Measurements from ENCODE around the gene DEFB132. TPM values are rescaled to one million over a fixed set of nuclear protein-coding genes. Genes with fewer than 3 reads are reported as not detected.

Gene DEFB132
- polyA plus RNA-seq, 3 donors: not detected

GRCh38 chr20:297098-297924 lies 39.8 kb downstream of the DEFB132 start, which contains the start of gene ZCCHC3:
TSS of gene ZCCHC3 (plus strand) at chr20:297570. CDS start at chr20:297587, 17 bp downstream.
- DNase-seq: peak; percentile 94

- DNase-seq: peak; percentile 44
Measured at GRCh38 chr20:297925-298775, 40.6 kb downstream of the DEFB132 start.

GRCh38 chr20:298776-299391 lies 41.4 kb downstream of the DEFB132 start:
- no peak for DNase-seq

DNA sequence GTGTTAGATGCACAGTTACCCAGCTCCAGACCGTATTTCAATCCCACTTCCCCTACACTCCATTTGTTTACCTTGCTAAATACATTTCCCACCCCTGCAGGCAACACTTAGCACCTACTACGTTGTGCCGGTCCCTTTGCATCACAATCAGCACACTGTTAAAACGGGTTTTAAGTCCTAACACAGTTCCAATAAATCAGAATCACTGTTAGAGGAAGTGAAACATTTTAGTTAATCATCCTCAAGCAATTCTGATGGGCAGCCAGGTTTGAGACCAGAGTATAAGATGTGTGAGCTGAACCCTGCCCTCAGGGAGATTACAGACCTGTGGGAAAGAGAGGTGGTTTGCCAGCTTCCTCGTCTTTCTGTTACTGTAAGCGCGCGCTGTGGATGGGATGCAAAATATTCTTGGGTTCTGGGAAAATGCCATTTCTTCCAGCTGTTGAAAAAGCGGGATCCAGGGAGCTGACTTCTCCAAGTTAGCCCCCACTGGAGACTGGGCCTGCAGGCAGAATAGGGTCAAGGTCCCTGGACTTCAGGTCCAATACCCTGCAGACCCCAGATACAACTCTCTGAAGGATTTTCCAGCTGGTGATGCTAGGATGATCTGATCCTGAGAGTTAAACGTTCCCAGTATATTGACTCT lies 42.9 kb downstream of the DEFB132 start:
- DNase-seq: no peak

DNA sequence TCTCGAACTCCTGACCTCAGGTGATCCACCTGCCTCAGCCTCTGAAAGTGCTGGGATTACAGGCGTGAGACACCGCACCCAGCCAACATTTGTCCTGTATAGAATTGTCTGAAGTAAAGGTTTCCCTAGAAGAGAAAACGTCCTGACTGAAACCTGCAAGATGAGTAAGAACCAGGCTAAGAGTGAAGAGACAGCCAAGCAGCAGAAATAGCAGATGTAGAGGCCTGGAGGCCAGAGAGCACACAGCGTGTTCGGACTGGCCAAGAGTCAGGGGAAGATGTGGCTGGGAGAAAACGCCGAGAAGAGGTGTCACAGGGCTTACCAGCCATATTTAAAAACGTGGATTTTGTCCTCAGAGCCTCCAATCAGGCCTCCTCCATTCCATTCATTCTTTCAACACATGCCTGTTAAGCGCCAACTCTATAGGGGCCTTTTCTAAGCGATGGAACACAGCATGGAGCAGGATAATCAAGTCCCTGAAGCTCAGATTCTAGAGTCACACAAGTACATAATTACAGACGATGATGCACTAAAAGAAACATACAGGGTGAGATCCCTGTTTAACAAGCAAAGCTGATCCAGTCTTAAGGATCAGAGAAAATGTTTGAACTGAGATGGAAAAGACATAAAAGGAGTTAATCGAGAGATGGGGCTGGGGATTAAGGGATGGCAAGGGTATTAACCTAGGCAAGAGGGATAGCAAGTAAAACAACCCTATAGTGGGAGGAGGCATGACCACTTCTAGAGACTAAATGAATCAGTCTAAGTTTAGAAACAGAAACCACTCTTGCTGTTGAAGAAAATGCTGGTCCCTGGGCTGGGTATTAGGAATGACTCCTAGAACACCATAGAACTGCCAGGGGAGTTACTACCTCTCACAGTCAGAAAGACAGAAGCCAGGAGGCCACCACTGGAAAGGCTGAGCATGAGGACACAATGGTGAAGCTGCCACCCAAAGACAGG lies 44.6 kb downstream of the DEFB132 start:
- no peak for DNase-seq

GRCh38 chr20:305745-306144 lies 48.2 kb downstream of the DEFB132 start:
- DNase-seq: no peak

- no peak for DNase-seq
Measured at GRCh38 chr20:308427-309038, 51.0 kb downstream of the DEFB132 start.

- DNase-seq: no peak
Measured at GRCh38 chr20:309306-309840, 51.8 kb downstream of the DEFB132 start.

GRCh38 chr20:309841-310644 lies 52.5 kb downstream of the DEFB132 start:
- DNase-seq: peak; percentile 100

GRCh38 chr20:310645-311044 lies 53.1 kb downstream of the DEFB132 start:
- no peak for DNase-seq

Other genes with a start within 250 kb of the DEFB132 start
- not detected for gene DEFB125, start 170.1 kb upstream of the DEFB132 start, polyA plus RNA-seq (ENCODE audit: insufficient read length in 3 of 3)
- gene DEFB126, start 115.1 kb upstream of the DEFB132 start, polyA plus RNA-seq (ENCODE audit: insufficient read length in 3 of 3): not detected
- gene DEFB127, start 100.3 kb upstream of the DEFB132 start, polyA plus RNA-seq (ENCODE audit: insufficient read length in 3 of 3): not detected
- gene DEFB128, start 68.0 kb upstream of the DEFB132 start, polyA plus RNA-seq (ENCODE audit: insufficient read length in 3 of 3): not detected
- not detected for gene DEFB129, start 30.5 kb upstream of the DEFB132 start, polyA plus RNA-seq (ENCODE audit: insufficient read length in 3 of 3)
- gene C20orf96, start 33.0 kb downstream of the DEFB132 start, polyA plus RNA-seq (ENCODE audit: insufficient read length in 3 of 3): 10 to 100 TPM; 37.1 to 45.2 (median 40.2) TPM
- gene ZCCHC3, start 39.8 kb downstream of the DEFB132 start, polyA plus RNA-seq (ENCODE audit: insufficient read length in 3 of 3): 10 to 100 TPM; 43.1 to 58.2 (median 46.7) TPM
- 10 to 100 TPM; 36.4 to 45.5 (median 41.3) TPM for gene SOX12, start 67.8 kb downstream of the DEFB132 start, polyA plus RNA-seq (ENCODE audit: insufficient read length in 3 of 3)
- 10 to 100 TPM; 50.4 to 57.5 (median 54.9) TPM for gene NRSN2, start 89.4 kb downstream of the DEFB132 start, polyA plus RNA-seq (ENCODE audit: insufficient read length in 3 of 3)
- gene TRIB3, start 123.0 kb downstream of the DEFB132 start, polyA plus RNA-seq (ENCODE audit: insufficient read length in 3 of 3): 1 to 10 TPM; 4.1 to 5.1 (median 4.2) TPM
- 100 to 1,000 TPM in 1 of 3 donors, 10 to 100 TPM in 2; 82.5 to 105 (median 93.2) TPM for gene RBCK1, start 150.6 kb downstream of the DEFB132 start, polyA plus RNA-seq (ENCODE audit: insufficient read length in 3 of 3)
- 10 to 100 TPM; 32.2 to 37.1 (median 35.1) TPM for gene TBC1D20, start 204.8 kb downstream of the DEFB132 start, polyA plus RNA-seq (ENCODE audit: insufficient read length in 3 of 3)